ENCODE results near the gene ST8SIA6. TPM values are rescaled to one million over a fixed set of nuclear protein-coding genes. Genes with fewer than 3 reads are reported as not detected.

The ST8SIA6 gene
- total and polyA plus RNA-seq, 7 experiments from 2014 or later, result 0.08 to 2.5 (median 0.56) TPM

DNA sequence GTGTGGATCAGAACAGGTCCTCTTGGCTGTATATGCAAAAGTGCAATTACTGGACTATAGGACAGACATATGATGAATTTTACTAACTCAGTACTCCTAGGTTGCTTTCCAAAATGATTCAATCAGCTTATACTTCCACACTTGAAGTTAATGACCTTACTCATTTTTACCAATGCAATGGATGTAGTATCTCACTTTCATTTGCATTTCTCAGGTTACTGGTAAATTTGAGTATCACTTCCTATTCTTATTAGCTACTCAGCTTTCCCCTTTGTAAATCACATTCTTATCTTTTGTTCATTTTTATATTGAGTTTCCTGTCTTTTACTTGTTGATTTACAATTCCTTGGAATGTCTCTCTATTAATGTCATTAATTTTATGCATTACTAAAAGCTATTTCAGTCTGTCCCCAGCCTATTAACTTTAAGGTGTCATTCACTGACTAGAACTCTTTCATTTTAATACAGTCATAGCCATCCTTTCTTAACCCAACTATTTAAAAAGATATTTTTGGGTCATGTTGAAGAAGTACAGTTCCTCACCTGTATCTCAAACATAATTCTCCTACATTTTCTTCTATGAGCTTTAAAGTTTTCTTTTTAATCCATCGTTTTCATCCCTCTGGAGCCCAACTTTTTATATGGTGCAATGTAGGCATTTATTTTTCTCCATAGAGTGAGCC, 137.8 kb downstream of the ST8SIA6 start:
- Mint-ChIP-seq H3K27me3 (peaks cover 0 to 17% (median 0%) of the 10 kb centered on the region in 5 donors), H3K9me3 (no peaks in the 10 kb centered on the region), H3K4me1 (no peaks in the 10 kb centered on the region), H3K27ac (no peak overlapping the region), H3K4me3 (no peak overlapping the region), H3K36me3 (no peaks in the 10 kb centered on the region)
- Histone ChIP-seq H3K36me3 (ENCODE audit: control insufficient read depth in 2 of 3, insufficient read depth in 3 of 3, low read length in 3 of 3) (no peaks in the 10 kb centered on the region), H3K27ac (ENCODE audit: low read depth, low read length) (no peak overlapping the region), H3K27me3 (ENCODE audit: control insufficient read depth in 2 of 2, insufficient read depth in 2 of 2, low read length in 2 of 2) (no peaks in the 10 kb centered on the region), H3K4me3 (ENCODE audit: low read length) (no peak overlapping the region), H3K9me3 (ENCODE audit: control insufficient read depth in 2 of 3, low read length in 3 of 3) (no peaks in the 10 kb centered on the region), H3K4me1 (ENCODE audit: control insufficient read depth in 2 of 2, insufficient read depth in 2 of 2, low read length in 2 of 2) (no peaks in the 10 kb centered on the region)
- DNase-seq (no peak), ATAC-seq (no peak)
- ChIA-PET CTCF (no interaction called here), POLR2A (no interaction called here)
- intact Hi-C loops (cut with micrococcal nuclease), result no loop called here

GRCh38 chr10:17309435-17309834, 145.0 kb downstream of the ST8SIA6 start:
- H3K9me3 ChIP-seq (ENCODE audit: control insufficient read depth in 2 of 3, low read length in 3 of 3), result no peaks in the 10 kb centered on the region
- H3K4me3 ChIP-seq (ENCODE audit: low read length), result no peak overlapping the region
- H3K27me3 ChIP-seq (ENCODE audit: control insufficient read depth in 2 of 2, insufficient read depth in 2 of 2, low read length in 2 of 2), result no peaks in the 10 kb centered on the region
- H3K4me3 Mint-ChIP-seq, result no peak overlapping the region
- no peak overlapping the region for H3K27ac Mint-ChIP-seq
- H3K27ac ChIP-seq (ENCODE audit: low read depth, low read length), result no peak overlapping the region
- H3K27me3 Mint-ChIP-seq, result peaks cover 21 to 31% (median 22%) of the 10 kb centered on the region in 5 donors
- CTCF ChIA-PET, result interaction anchor here (0.6 kb wide), 1 partner anchor 1336 kb away, joined by 3 read pairs; no protein-coding TSS in a partner anchor
- H3K4me1 ChIP-seq (ENCODE audit: control insufficient read depth in 2 of 2, insufficient read depth in 2 of 2, low read length in 2 of 2), result no peaks in the 10 kb centered on the region
- H3K4me1 Mint-ChIP-seq, result no peaks in the 10 kb centered on the region
- intact Hi-C loops (cut with micrococcal nuclease), result no loop called here
- ATAC-seq (no peak), DNase-seq (no peak)
- no peaks in the 10 kb centered on the region for H3K9me3 Mint-ChIP-seq
- H3K36me3 ChIP-seq (ENCODE audit: control insufficient read depth in 2 of 3, insufficient read depth in 3 of 3, low read length in 3 of 3), result no peaks in the 10 kb centered on the region
- peaks cover 0 to 3% (median 0%) of the 10 kb centered on the region in 5 donors for H3K36me3 Mint-ChIP-seq
- POLR2A ChIA-PET, result no interaction called here

- Histone ChIP-seq H3K9me3 (ENCODE audit: control insufficient read depth in 2 of 3, low read length in 3 of 3) (no peaks in the 10 kb centered on the region), H3K27ac (ENCODE audit: low read depth, low read length) (no peak overlapping the region), H3K36me3 (ENCODE audit: control insufficient read depth in 2 of 3, insufficient read depth in 3 of 3, low read length in 3 of 3) (no peaks in the 10 kb centered on the region), H3K4me1 (ENCODE audit: control insufficient read depth in 2 of 2, insufficient read depth in 2 of 2, low read length in 2 of 2) (no peaks in the 10 kb centered on the region), H3K27me3 (ENCODE audit: control insufficient read depth in 2 of 2, insufficient read depth in 2 of 2, low read length in 2 of 2) (no peaks in the 10 kb centered on the region), H3K4me3 (ENCODE audit: low read length) (no peak overlapping the region)
- intact Hi-C loops (cut with micrococcal nuclease), result no loop called here
- DNase-seq, result no peak
- Mint-ChIP-seq H3K27ac (no peak overlapping the region), H3K4me1 (no peaks in the 10 kb centered on the region), H3K27me3 (peaks cover 21 to 28% (median 22%) of the 10 kb centered on the region in 5 donors), H3K36me3 (peaks cover 0 to 3% (median 0%) of the 10 kb centered on the region in 5 donors), H3K4me3 (no peak overlapping the region), H3K9me3 (peaks cover 0 to under 1% (median 0%) of the 10 kb centered on the region in 11 donors)
- POLR2A ChIA-PET, result interaction anchor here (0.6 kb wide), 1 partner anchor 50 kb away, joined by 5 read pairs; no protein-coding TSS in a partner anchor
- no peak for ATAC-seq
- CTCF ChIA-PET, result interaction anchor here (0.7 kb wide), 2 partner anchors 10 to 102 kb away, joined by 3 read pairs; no protein-coding TSS in a partner anchor
Measured at GRCh38 chr10:17307123-17307522, 147.3 kb downstream of the ST8SIA6 start.

DNA sequence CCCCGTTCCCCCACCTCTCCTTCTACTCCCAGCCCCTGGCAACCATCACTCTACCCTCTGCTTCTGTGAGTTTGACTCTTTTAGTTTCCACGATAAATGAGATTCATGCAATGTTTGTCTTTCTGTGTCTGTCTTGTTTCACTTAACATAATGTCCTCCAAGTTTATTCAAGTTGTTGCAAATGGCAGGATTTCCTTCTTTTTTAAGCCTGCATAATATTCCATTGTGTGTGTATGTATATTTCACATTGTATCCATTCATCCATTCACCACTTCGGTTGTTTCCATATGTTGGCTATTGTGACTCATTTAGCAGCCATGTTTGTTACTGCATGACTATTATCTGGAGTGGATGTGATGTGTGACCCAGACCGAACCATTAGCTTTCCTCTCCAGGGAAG, 162.0 kb downstream of the ST8SIA6 start:
- ChIA-PET POLR2A (interaction anchor here (0.6 kb wide), 1 partner anchor 334 kb away, joined by 3 read pairs; no protein-coding TSS in a partner anchor), CTCF (interaction anchor here (1.1 kb wide), 1 partner anchor 134 kb away, joined by 3 read pairs; no protein-coding TSS in a partner anchor)

GRCh38 chr10:17290226-17290625, 164.2 kb downstream of the ST8SIA6 start:
- H3K36me3 ChIP-seq (ENCODE audit: control insufficient read depth in 2 of 3, insufficient read depth in 3 of 3, low read length in 3 of 3), result no peaks in the 10 kb centered on the region
- no peak overlapping the region for H3K27ac ChIP-seq (ENCODE audit: low read depth, low read length)
- H3K4me1 ChIP-seq (ENCODE audit: control insufficient read depth in 2 of 2, insufficient read depth in 2 of 2, low read length in 2 of 2), result no peaks in the 10 kb centered on the region
- H3K27me3 ChIP-seq (ENCODE audit: control insufficient read depth in 2 of 2, insufficient read depth in 2 of 2, low read length in 2 of 2), result no peaks in the 10 kb centered on the region
- peak in 6 of 9 donors; percentile 18 to 46 (median 30) for DNase-seq
- Mint-ChIP-seq H3K9me3 (no peaks in the 10 kb centered on the region), H3K27ac (no peak overlapping the region), H3K4me1 (peaks cover 0 to 8% (median 4%) of the 10 kb centered on the region in 7 donors), H3K4me3 (no peak overlapping the region), H3K27me3 (peaks cover 0 to 24% (median 18%) of the 10 kb centered on the region in 5 donors), H3K36me3 (no peaks in the 10 kb centered on the region)
- H3K9me3 ChIP-seq (ENCODE audit: control insufficient read depth in 2 of 3, low read length in 3 of 3), result no peaks in the 10 kb centered on the region
- ChIA-PET POLR2A (interaction anchor here (0.6 to 0.7 kb wide), 3 partner anchors 359 to 846 kb away, joined by 3 read pairs; no protein-coding TSS in a partner anchor), CTCF (interaction anchor here (0.6 to 2.5 kb wide), 5 partner anchors 13 to 1403 kb away, joined by 3 to 12 read pairs (median 4); no protein-coding TSS in a partner anchor)
- no peak overlapping the region for H3K4me3 ChIP-seq (ENCODE audit: low read length)
- peak; percentile 34 for ATAC-seq
- intact Hi-C loops (cut with micrococcal nuclease), result loop anchor here (1.0 to 2.0 kb wide), 3 partner anchors 140 to 317 kb away; no protein-coding TSS in a partner anchor

More for the DNA sequence above, 162.0 kb downstream of the ST8SIA6 start:
- no peak overlapping the region for H3K4me3 Mint-ChIP-seq
- ATAC-seq (no peak), DNase-seq (no peak)
- H3K9me3 Mint-ChIP-seq, result peaks cover 0 to 2% (median 0%) of the 10 kb centered on the region in 11 donors
- H3K27ac Mint-ChIP-seq, result no peak overlapping the region
- H3K4me1 Mint-ChIP-seq, result peaks cover 0 to 8% (median 4%) of the 10 kb centered on the region in 7 donors
- Histone ChIP-seq H3K27ac (ENCODE audit: low read depth, low read length) (no peak overlapping the region), H3K9me3 (ENCODE audit: control insufficient read depth in 2 of 3, low read length in 3 of 3) (no peaks in the 10 kb centered on the region), H3K4me1 (ENCODE audit: control insufficient read depth in 2 of 2, insufficient read depth in 2 of 2, low read length in 2 of 2) (no peaks in the 10 kb centered on the region), H3K4me3 (ENCODE audit: low read length) (no peak overlapping the region), H3K27me3 (ENCODE audit: control insufficient read depth in 2 of 2, insufficient read depth in 2 of 2, low read length in 2 of 2) (no peaks in the 10 kb centered on the region), H3K36me3 (ENCODE audit: control insufficient read depth in 2 of 3, insufficient read depth in 3 of 3, low read length in 3 of 3) (no peaks in the 10 kb centered on the region)
- peaks cover 0 to 24% (median 16%) of the 10 kb centered on the region in 5 donors for H3K27me3 Mint-ChIP-seq
- intact Hi-C loops (cut with micrococcal nuclease), result no loop called here
- H3K36me3 Mint-ChIP-seq, result peaks cover 0 to 3% (median 0%) of the 10 kb centered on the region in 5 donors

DNA sequence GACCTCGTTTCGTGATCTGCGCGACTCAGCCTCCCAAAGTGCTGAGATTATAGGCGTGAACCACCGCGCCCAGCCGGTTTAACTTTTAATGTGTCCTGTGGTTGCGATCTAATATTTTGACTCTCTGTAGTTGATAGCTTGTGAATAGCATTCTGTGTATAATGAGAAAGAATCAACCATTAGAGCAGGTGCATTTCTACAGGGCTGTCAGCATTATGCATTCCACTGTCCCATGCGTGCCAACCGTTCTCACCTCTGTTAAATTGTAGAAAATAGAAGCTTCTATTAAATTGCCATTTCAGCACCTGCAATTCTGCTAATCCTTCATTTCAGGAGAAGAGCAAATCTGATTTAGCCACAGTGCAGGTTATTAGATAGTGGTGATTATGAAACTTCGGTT, 164.6 kb downstream of the ST8SIA6 start:
- Mint-ChIP-seq H3K27me3 (peaks cover 0 to 24% (median 18%) of the 10 kb centered on the region in 5 donors), H3K9me3 (peaks cover 0 to 2% (median 0%) of the 10 kb centered on the region in 11 donors), H3K4me1 (peaks cover 0 to 8% (median 4%) of the 10 kb centered on the region in 7 donors), H3K4me3 (no peak overlapping the region), H3K36me3 (no peaks in the 10 kb centered on the region), H3K27ac (no peak overlapping the region)
- ATAC-seq, result no peak
- DNase-seq, result no peak
- intact Hi-C loops (cut with micrococcal nuclease), result loop anchor here (1.0 to 2.0 kb wide), 3 partner anchors 141 to 318 kb away; no protein-coding TSS in a partner anchor
- POLR2A ChIA-PET, result no interaction called here
- CTCF ChIA-PET, result interaction anchor here (0.7 to 2.5 kb wide), 5 partner anchors 13 to 464 kb away, joined by 3 to 12 read pairs (median 3); no protein-coding TSS in a partner anchor
- no peaks in the 10 kb centered on the region for H3K27me3 ChIP-seq (ENCODE audit: control insufficient read depth in 2 of 2, insufficient read depth in 2 of 2, low read length in 2 of 2)
- H3K27ac ChIP-seq (ENCODE audit: low read depth, low read length), result no peak overlapping the region
- H3K4me1 ChIP-seq (ENCODE audit: control insufficient read depth in 2 of 2, insufficient read depth in 2 of 2, low read length in 2 of 2), result no peaks in the 10 kb centered on the region
- no peaks in the 10 kb centered on the region for H3K9me3 ChIP-seq (ENCODE audit: control insufficient read depth in 2 of 3, low read length in 3 of 3)
- H3K4me3 ChIP-seq (ENCODE audit: low read length), result no peak overlapping the region
- H3K36me3 ChIP-seq (ENCODE audit: control insufficient read depth in 2 of 3, insufficient read depth in 3 of 3, low read length in 3 of 3), result no peaks in the 10 kb centered on the region
